Psoas muscle (tissue), 8 donors: ENCODE results near the gene IL11RA. TPM values are rescaled to one million over a fixed set of nuclear protein-coding genes. Genes with fewer than 3 reads are reported as not detected.

ENCODE experiments used
- ATAC-seq, 4 donors: fragments of 200-7000 bp; cut with Tn5 transposase; one replicate each; pipeline ENCODE4 v1.9.1; 2020; ENCODE audit warnings: moderate library complexity in 3 of 4, mild to moderate bottlenecking in 2 of 4
- DNase-seq, 2 donors: peaks; one replicate each; pipeline ENCODE4 v3.0.0-alpha.2; 2020
- H3K27ac ChIP-seq: fragments of 200-600 bp; one replicate; pipeline ENCODE4 v1.8.0; 2022
- H3K27me3 ChIP-seq, 3 donors: fragments of 200-600 bp in 1 of 3; one replicate each; pipeline versions ENCODE4 v1.6.1 to v1.8.0; 2013 to 2022; ENCODE audit warnings: low read length in 2 of 3, mild to moderate bottlenecking in 2 of 3, moderate library complexity in 1 of 3; ENCODE audit not compliant: insufficient read depth in 3 of 3
- H3K36me3 ChIP-seq, 2 donors: fragments of 200-600 bp in 1 of 2; one replicate each; pipeline versions ENCODE4 v1.6.1 to v1.8.0; 2013 to 2022; ENCODE audit warnings: low read depth in 1 of 2, mild to moderate bottlenecking in 1 of 2, moderate library complexity in 1 of 2; ENCODE audit not compliant: insufficient read depth in 1 of 2
- H3K4me1 ChIP-seq: fragments of 200-600 bp; one replicate; pipeline ENCODE4 v1.8.0; 2022
- H3K4me3 ChIP-seq: fragments of 200-600 bp; one replicate; pipeline ENCODE4 v1.8.0; 2022; ENCODE audit warnings: mild to moderate bottlenecking
- H3K9me3 ChIP-seq: fragments of 200-600 bp; one replicate; pipeline ENCODE4 v1.8.0; 2022
- WGBS, 3 donors: extraction: QIAGEN DNeasy Blood & Tissue Kit; methylation state at CpG; one replicate each; pipeline versions ENCODE4 v1.1.6 to v1.1.7; 2013; 5-methylcytosine and 5-hydroxymethylcytosine counted together
- intact Hi-C, 2 donors: fragments of 100-400 bp; cut with DNase I; formaldehyde crosslinking; loops; one replicate each; pipeline versions ENCODE4 v1.11.0 to v1.14.2; 2022
- long read RNA-seq, 2 donors: library from polyadenylated mRNA; unstranded; transcript quantifications; one replicate each; pipeline ENCODE4 v2.0.0, GENCODE V29; 2021
- polyA plus RNA-seq, 3 donors: library from polyadenylated mRNA; stranded (reverse); fragments of 200-250 nt; gene quantifications; one replicate each; pipeline ENCODE4 v1.2.3, GENCODE V29; 2013
- total RNA-seq, 4 donors: library from RNA; stranded (reverse); fragmentation: NEBNext Ultra II Directional in 2 of 4; extraction: Animal tissue kit (Norgen Biotek cat#: 25700) in 2 of 4; gene quantifications; one replicate each; pipeline versions ENCODE4 v1.2.1 to v1.2.4, GENCODE V29; 2021 to 2023
- TF ChIP-seq, protein P1 (sequence below): fragments of 200-600 bp; IDR thresholded peaks from one replicate; pipeline ENCODE4 v1.8.0; 2022; ENCODE audit warnings: antibody characterized with exemption
- donor health status: healthy with polysubstance abuse.
- donor health status: DM: no; HTN: no; CAD: no; lungs with moderate emphysema.
- donor health status: Bipolar disorder and iron deficiency.
- donor health status: healthy.
- donor health status: DM: yes; HTN: yes; CAD: no.
- donor health status: DM: no; HTN: no; CAD: no.
- donor health status: DM: no; HTN: no; CAD: no.
- donor health status: DM: yes; HTN: yes; CAD: no.

IL11RA gene
- total RNA-seq (10 to 100 TPM in 3 of 4 donors, 1 to 10 TPM in 1; 7.7 to 20.1 (median 11.4) TPM), polyA plus RNA-seq (10 to 100 TPM in 2 of 3 donors, 1 to 10 TPM in 1; 8.8 to 12.4 (median 12.3) TPM)
- long read RNA-seq, donor 1, transcript IL11RA-202 (13 exons, 1,700 nt), result major isoform, 11 of 18 reads
- long read RNA-seq, donor 1, partial matches to known transcripts, result 2 of 18 reads
- long read RNA-seq, donor 1, other reads (novel, unspliced or antisense), result 5 of 18 reads
- long read RNA-seq, donor 2, transcript IL11RA-202 (13 exons, 1,700 nt), result major isoform, 6 of 9 reads
- long read RNA-seq, donor 2, partial matches to known transcripts, result 1 of 9 reads
- long read RNA-seq, donor 2, other reads (novel, unspliced or antisense), result 2 of 9 reads

DNA sequence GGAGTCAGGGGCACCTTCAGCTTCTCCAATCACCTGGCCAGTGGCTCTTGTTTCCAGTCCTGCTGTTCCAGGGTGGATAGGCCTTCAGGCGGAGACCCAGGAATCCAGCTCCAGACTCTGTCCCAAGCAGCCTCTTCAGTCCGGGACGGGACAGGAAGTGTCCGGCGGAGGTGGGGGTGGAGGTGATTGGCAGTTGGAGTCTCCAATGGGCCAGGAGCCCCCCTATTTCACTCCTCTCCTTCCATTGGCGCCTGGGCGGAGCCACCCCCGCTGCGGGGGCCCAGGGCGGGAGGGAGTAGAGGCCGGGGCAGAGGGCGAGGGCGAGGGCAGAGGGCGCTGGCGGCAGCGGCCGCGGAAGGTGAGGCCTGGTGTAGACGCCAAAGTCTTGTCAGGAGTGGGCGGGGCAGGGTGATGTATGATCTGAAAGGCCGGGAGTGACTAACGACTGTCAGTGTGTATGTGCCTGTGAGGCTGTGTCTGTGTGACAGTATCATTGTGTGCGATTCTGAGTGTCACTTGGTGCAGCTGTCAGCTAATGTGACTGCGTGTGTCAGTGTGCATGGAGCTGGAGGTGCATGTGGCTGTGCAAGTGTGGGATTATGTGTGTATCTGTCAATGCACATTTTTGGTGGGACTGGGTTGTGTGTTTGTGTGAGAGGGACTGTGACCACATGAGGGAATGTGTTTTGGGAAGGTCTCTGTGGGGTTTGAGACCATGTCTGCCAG is at the start of gene IL11RA:
Gene IL11RA, plus strand, starts transcription at position 310 of the 726 bp plus-strand sequence. CDS start 3,033 bp downstream, outside the sequence.
- 1 to 2% (median 2%) methylated on average over 24 of the region's 24 CpGs for WGBS, 3 donors
- TF ChIP-seq, protein P1, sequence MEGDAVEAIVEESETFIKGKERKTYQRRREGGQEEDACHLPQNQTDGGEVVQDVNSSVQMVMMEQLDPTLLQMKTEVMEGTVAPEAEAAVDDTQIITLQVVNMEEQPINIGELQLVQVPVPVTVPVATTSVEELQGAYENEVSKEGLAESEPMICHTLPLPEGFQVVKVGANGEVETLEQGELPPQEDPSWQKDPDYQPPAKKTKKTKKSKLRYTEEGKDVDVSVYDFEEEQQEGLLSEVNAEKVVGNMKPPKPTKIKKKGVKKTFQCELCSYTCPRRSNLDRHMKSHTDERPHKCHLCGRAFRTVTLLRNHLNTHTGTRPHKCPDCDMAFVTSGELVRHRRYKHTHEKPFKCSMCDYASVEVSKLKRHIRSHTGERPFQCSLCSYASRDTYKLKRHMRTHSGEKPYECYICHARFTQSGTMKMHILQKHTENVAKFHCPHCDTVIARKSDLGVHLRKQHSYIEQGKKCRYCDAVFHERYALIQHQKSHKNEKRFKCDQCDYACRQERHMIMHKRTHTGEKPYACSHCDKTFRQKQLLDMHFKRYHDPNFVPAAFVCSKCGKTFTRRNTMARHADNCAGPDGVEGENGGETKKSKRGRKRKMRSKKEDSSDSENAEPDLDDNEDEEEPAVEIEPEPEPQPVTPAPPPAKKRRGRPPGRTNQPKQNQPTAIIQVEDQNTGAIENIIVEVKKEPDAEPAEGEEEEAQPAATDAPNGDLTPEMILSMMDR, result no peak
- Histone ChIP-seq H3K9me3 (no peaks in the 10 kb centered on the region), H3K4me3 (peak within 1 kb of the TSS; percentile 68), H3K36me3 (peaks cover 0 to 34% of the 10 kb centered on the region in 2 donors), H3K27me3 (no peaks in the 10 kb centered on the region), H3K27ac (peak within 1 kb of the TSS; percentile 88), H3K4me1 (peaks cover 51% of the 10 kb centered on the region)
- intact Hi-C loops, result no loop called here
- ATAC-seq (peak; percentile 91), DNase-seq (peak; percentile 93 to 96)

DNA sequence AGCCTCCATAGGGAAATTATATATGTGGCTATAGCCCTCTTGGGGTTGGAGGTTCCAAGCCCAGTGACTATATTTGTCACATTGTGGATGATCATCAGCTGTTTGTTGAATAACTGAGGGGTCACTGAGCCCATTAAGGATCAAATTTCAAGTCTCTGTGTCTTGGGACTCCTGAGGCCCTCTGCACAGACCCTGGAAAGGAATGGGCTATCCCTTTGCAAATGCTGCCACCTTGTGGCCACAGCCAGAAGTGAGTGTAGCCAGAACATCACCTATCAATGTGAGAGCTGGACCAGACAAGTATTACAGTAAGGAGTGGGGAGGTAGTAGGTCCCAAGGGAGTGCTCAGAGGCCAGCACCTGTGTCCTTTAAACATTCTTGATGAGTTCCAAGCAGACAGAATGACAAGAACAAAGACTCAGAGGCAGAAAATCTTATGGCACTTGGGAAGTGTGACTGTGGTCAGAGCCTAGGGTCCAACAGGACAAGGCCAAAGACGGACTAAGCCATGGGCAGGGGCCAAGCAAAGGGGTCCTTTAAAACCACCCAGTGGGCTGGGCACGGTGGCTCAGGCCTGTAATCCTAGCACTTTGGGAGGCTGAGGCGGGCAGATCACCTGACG is 48.3 kb upstream of the IL11RA start:
- no peaks in the 10 kb centered on the region for H3K36me3 ChIP-seq
- DNase-seq (peak; percentile 82 to 92), ATAC-seq (peak; percentile 91 to 96 (median 94))
- no peak overlapping the region for H3K4me3 ChIP-seq
- TF ChIP-seq, protein P1, result peak; percentile 92
- H3K9me3 ChIP-seq, result no peaks in the 10 kb centered on the region
- intact Hi-C loops, result loop anchor here (2.0 to 10.0 kb wide), 6 partner anchors 55 to 276 kb away; partner anchors contain the start of genes KIF24 (in 1 of the 2) and NUDT2 (in 1 of the 2)
- no peaks in the 10 kb centered on the region for H3K27me3 ChIP-seq
- 43 to 53% (median 44%) methylated on average over 4 of the region's 4 CpGs for WGBS, 3 donors
- H3K27ac ChIP-seq, result no peak overlapping the region
- H3K4me1 ChIP-seq, result peaks cover 6% of the 10 kb centered on the region

DNA sequence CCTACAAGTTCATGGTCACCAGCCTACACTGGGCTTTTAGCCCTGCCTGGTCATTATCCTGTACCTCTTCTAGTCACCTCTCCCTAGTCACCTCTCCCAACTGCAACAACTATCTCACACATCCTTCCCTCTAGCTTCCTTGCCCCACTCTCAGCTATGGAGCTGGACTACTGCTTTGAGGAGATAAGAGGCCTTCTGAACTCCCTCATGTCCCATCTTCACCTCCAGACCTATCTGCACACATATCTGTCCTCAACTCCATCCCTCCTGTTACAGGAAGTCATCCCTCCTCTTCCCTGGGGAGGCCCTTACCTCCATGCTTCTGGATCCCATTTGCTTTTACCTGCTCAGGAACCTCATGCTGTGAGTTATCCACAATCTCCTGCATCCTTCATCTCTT is 45.8 kb upstream of the IL11RA start:
- Histone ChIP-seq H3K36me3 (peaks cover 0 to 4% of the 10 kb centered on the region in 2 donors), H3K4me1 (peaks cover 21% of the 10 kb centered on the region), H3K9me3 (no peaks in the 10 kb centered on the region), H3K27me3 (no peaks in the 10 kb centered on the region), H3K27ac (no peak overlapping the region), H3K4me3 (no peak overlapping the region)
- ATAC-seq (no peak), DNase-seq (no peak)
- intact Hi-C loops, result loop anchor here (10.0 kb wide), 2 partner anchors 171 to 201 kb away; no protein-coding TSS in a partner anchor
- TF ChIP-seq, protein P1, result no peak

DNA sequence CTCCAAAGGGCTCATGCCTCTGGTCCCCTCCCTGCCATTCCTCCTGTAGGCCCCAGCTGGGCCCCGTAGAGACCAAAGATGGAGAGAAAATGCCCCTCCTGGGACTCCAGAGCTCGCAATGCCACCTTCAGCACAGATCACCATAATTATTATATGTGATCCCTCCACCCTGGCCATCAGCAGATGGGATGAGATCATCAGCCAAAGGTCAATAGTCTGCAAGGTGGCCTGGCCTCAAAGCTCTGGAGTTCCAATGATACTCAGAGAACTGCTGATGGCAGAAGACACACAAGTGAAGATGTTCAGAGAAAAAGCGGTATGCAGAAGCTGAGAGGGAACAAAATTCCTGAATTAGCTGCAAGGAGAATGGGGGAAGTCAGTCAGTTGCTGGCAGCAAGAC is 45.1 kb upstream of the IL11RA start:
- DNase-seq, result no peak
- Histone ChIP-seq H3K36me3 (peaks cover 0 to 4% of the 10 kb centered on the region in 2 donors), H3K4me3 (no peak overlapping the region), H3K27ac (no peak overlapping the region), H3K9me3 (no peaks in the 10 kb centered on the region), H3K4me1 (peaks cover 23% of the 10 kb centered on the region), H3K27me3 (no peaks in the 10 kb centered on the region)
- TF ChIP-seq, protein P1, result no peak
- 80 to 83% (median 82%) methylated on average over 3 of the region's 3 CpGs for WGBS, 3 donors
- no peak for ATAC-seq
- intact Hi-C loops, result loop anchor here (10.0 kb wide), 2 partner anchors 172 to 202 kb away; no protein-coding TSS in a partner anchor
